Measurements from ENCODE around the gene SYTL4.

SYTL4 gene

DNA sequence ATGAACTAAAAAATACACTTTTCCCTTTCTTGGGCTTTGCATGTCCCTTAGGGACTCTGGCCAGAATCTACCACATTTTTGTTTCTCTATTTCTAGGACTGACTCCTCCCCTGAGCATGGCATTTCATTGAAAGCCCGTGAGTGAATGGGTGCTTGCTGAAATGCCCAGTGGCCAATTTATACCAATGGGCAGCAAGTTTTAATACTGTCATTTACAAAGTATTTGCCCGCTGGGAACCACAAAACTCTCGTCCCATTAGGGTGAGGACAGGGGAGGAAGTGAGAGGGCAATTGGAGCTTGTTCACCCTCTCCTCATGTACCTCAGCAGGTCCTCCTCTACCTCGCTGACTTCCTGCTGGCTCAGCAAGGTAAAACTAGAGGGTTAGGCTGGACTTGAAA lies 86.8 kb downstream of the SYTL4 start:
- no peak for DNase-seq

GRCh38 chrX:100643956-100644860 lies 87.7 kb downstream of the SYTL4 start, which contains the start of gene SRPX2:
SRPX2 (plus strand) TSS chrX:100644199; CDS start chrX:100646323, 2,124 bp downstream.
- DNase-seq: peak; percentile 52

GRCh38 chrX:100643212-100643611 lies 88.7 kb downstream of the SYTL4 start:
- no peak for DNase-seq

DNA sequence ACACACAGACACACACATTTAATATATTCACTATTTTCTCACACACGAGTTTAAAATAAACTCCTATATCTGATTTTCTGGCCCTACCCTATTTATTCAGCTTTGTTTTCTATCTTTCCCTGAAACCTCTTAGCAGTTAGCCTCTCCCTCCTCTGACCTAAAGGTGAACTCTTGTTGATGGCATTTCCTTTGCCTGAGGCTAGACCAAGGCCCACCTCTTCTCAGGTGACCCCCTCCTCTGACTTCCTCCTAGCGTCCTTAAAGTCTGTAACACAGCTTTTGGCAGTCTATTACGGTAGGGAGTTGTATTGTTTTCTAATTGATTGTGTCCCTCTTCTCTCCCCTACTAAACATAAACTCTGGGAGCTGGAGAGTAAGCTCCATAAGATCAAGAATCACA lies 89.6 kb downstream of the SYTL4 start:
- DNase-seq: no peak

- DNase-seq: peak; percentile 62
Measured at GRCh38 chrX:100636321-100636991, 95.5 kb downstream of the SYTL4 start, which contains the start of gene TSPAN6. TSPAN6 (minus strand) TSS chrX:100636806; CDS start chrX:100636694, 112 bp downstream.

DNA sequence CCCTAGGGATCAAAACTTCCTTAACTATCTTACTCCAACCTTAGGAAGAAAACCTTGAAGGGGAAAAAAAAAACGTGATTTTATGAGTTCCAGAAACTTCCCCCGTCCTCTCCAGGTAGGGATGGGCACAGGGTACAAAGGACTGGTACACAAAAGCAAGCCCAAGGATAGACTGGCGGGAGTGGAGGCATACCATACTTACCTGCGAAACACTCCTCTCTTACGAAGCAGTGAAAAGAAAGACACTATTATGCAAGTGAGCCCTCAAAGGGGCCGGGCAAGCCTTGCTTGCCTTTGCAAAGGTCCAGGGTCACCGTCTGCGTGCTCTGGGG lies 96.0 kb downstream of the SYTL4 start:
- no peak for DNase-seq

DNA sequence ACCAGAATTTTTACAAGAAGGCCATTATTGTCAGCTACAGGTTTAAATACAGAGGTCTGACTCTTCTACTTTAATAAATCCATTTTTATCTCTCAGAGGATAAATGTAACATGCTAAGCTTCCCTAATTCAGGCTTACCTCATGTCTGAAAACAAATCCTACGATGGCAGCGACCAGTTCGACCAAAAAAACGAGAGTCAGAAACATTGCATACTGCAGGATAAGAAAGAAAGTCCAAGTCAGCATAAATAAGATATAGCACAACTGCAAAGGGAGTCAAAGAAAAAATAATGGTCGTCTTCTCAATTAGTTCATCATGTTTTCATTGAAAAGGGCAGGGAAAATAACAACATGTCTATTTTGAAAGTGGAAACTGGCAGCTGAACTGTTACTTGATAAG lies 96.9 kb downstream of the SYTL4 start:
- DNase-seq: no peak

DNA sequence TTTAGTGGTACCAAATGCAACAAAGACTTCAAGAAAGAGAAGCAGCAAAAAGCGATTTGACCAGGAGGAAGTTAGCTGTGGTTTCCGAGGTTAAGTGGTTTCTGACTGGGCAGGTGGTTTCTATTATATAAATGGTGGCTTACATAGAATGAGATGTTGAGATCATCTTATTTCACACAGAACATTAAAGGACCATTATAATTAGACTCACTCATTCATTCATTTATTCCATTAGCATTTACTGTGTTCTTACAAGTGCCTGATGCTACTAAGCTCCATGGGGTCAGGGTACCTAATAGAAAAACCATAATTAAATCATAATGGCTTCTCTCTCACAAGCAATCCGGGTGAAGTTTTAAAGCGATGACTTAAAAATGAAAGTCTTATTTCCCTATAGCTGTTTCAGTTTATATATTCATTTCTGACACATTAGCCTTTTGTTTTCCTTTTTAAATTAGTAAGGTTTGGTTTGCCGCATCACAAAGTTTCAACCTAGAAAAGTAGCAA lies 105.9 kb downstream of the SYTL4 start:
- DNase-seq: no peak

Measured in kidney glomerular epithelial cell (primary cell).